Measurements from ENCODE around the gene RAMP2. TPM values are rescaled to one million over a fixed set of nuclear protein-coding genes. Genes with fewer than 3 reads are reported as not detected.

The RAMP2 gene
- total RNA-seq, 4 donors from 2014 or later = 6.1 to 88.0 (median 23.4) TPM

DNA sequence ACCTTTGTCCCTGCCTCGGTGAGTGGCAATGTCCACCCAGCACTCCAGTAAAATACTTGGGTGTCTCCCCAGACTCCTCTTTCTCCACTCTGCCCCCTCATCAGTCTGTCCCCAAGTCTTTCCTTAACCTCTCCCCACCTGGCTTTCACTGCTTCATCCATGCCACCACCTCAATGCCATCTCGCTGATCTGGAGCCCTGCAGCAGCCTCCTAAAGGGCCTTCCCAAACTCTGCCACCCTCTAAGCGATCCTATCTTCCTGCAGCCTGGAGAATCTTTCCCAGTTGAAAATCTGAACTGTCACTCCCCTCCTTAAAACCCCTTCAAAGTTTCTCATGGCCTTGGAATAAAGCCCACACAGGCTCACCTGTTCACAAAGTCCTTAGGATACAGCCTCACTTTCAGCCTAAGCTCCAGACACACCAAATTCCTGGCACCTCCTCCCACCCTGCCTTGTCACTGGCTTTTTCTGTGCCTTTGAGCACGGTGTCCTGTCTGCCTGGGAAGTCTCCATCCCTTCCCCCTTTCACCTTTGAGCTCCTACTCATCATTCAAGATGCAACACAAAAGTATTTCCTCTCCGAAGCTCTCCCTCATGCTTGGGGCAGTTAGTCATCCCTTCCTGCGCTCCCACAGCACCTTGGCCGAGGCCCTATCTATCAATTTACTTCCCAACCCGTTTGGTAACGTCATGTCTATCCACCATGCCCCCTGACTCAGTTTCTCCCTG lies 22.2 kb downstream of the RAMP2 start:
- H3K27ac ChIP-seq = peak overlapping the region in 1 of 4 donors; percentile 87
- peaks cover 62% of the 10 kb centered on the region for H3K27me3 ChIP-seq
- intact Hi-C loops (cut with DNase I; ENCODE audit: low total_unique reads) (no loop called here), in situ Hi-C loops (cut with MboI; ENCODE audit: low pct_ligation_motif_present in 1 of 4, low pct_unique_long_range_greater_than_20kb in 1 of 4, low sequenced_read_pairs in 3 of 4) (no loop called here)
- peak overlapping the region in 1 of 4 donors; percentile 69 for H3K4me3 ChIP-seq
- TF ChIP-seq, protein P1, sequence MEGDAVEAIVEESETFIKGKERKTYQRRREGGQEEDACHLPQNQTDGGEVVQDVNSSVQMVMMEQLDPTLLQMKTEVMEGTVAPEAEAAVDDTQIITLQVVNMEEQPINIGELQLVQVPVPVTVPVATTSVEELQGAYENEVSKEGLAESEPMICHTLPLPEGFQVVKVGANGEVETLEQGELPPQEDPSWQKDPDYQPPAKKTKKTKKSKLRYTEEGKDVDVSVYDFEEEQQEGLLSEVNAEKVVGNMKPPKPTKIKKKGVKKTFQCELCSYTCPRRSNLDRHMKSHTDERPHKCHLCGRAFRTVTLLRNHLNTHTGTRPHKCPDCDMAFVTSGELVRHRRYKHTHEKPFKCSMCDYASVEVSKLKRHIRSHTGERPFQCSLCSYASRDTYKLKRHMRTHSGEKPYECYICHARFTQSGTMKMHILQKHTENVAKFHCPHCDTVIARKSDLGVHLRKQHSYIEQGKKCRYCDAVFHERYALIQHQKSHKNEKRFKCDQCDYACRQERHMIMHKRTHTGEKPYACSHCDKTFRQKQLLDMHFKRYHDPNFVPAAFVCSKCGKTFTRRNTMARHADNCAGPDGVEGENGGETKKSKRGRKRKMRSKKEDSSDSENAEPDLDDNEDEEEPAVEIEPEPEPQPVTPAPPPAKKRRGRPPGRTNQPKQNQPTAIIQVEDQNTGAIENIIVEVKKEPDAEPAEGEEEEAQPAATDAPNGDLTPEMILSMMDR (IDR thresholded peaks at IDR 0.05) = no peak
- TF ChIP-seq POLR2A (IDR thresholded peaks at IDR 0.05) (no peak), POLR2AphosphoS5 (IDR thresholded peaks at IDR 0.05) (no peak), EP300 (IDR thresholded peaks at IDR 0.05; ENCODE audit: low read depth) (no peak)
- DNase-seq = no peak
- peaks cover 0 to 8% (median under 1%) of the 10 kb centered on the region in 4 donors for H3K36me3 ChIP-seq
- H3K9me3 ChIP-seq = no peaks in the 10 kb centered on the region
- peaks cover 0 to 41% (median 30%) of the 10 kb centered on the region in 4 donors for H3K4me1 ChIP-seq
- WGBS, 2 donors (ENCODE audit: low coverage in 1 of 2) = 33 to 49% methylated on average over 4 to 9 of the region's 9 CpGs

DNA sequence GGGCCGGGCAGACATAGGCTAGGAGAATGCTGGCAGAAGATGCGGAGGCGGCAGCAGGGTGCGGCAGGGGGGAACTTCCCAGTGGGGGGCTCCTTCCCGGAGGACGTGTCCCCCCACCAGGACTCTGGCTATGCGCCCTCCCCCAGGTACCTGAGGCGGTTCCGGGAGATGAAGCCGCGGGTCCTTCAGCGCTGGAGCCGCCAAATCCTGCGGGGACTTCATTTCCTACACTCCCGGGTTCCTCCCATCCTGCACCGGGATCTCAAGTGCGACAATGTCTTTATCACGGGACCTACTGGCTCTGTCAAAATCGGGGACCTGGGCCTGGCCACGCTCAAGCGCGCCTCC lies 22.7 kb downstream of the RAMP2 start:
- peaks cover 0 to 3% (median 0%) of the 10 kb centered on the region in 4 donors for H3K36me3 ChIP-seq
- in situ Hi-C loops (cut with MboI; ENCODE audit: low pct_ligation_motif_present in 1 of 4, low pct_unique_long_range_greater_than_20kb in 1 of 4, low sequenced_read_pairs in 3 of 4) (no loop called here), intact Hi-C loops (cut with DNase I; ENCODE audit: low total_unique reads) (no loop called here)
- DNase-seq = no peak
- H3K4me3 ChIP-seq = no peak overlapping the region
- H3K9me3 ChIP-seq = no peaks in the 10 kb centered on the region
- H3K27me3 ChIP-seq = peaks cover 62% of the 10 kb centered on the region
- WGBS, 2 donors (ENCODE audit: low coverage in 1 of 2) = 50% methylated on average over 22 of the region's 22 CpGs; no CpG with 5 or more reads in 1 of the 2 donors
- no peak overlapping the region for H3K27ac ChIP-seq
- TF ChIP-seq EP300 (IDR thresholded peaks at IDR 0.05; ENCODE audit: low read depth) (no peak), POLR2AphosphoS5 (IDR thresholded peaks at IDR 0.05) (no peak), POLR2A (IDR thresholded peaks at IDR 0.05) (no peak)
- TF ChIP-seq, protein P1 (IDR thresholded peaks at IDR 0.05) = no peak
- peaks cover 0 to 39% (median 29%) of the 10 kb centered on the region in 4 donors for H3K4me1 ChIP-seq

DNA sequence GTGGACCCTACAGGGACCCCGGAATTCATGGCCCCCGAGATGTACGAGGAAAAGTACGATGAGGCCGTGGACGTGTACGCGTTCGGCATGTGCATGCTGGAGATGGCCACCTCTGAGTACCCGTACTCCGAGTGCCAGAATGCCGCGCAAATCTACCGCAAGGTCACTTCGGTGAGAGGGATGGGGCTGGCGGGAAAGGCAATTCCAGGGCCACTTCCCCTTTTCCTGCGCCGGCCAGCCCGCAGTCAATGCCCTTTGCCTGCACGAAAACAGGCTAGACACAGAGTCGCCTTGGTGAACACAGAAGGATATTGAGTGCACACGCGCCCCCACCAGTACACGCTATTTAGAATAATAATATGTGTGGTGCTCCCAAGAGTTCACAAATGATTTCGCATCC lies 23.4 kb downstream of the RAMP2 start:
- 70% methylated on average over 25 of the region's 25 CpGs; no CpG with 5 or more reads in 1 of the 2 donors for WGBS, 2 donors (ENCODE audit: low coverage in 1 of 2)
- intact Hi-C loops (cut with DNase I; ENCODE audit: low total_unique reads) (no loop called here), in situ Hi-C loops (cut with MboI; ENCODE audit: low pct_ligation_motif_present in 1 of 4, low pct_unique_long_range_greater_than_20kb in 1 of 4, low sequenced_read_pairs in 3 of 4) (no loop called here)
- no peak for DNase-seq
- Histone ChIP-seq H3K4me1 (peaks cover 0 to 34% (median 23%) of the 10 kb centered on the region in 4 donors), H3K27ac (no peak overlapping the region), H3K36me3 (no peaks in the 10 kb centered on the region), H3K4me3 (no peak overlapping the region), H3K27me3 (peaks cover 62% of the 10 kb centered on the region), H3K9me3 (no peaks in the 10 kb centered on the region)
- TF ChIP-seq EP300 (IDR thresholded peaks at IDR 0.05; ENCODE audit: low read depth) (no peak), POLR2AphosphoS5 (IDR thresholded peaks at IDR 0.05) (no peak), POLR2A (IDR thresholded peaks at IDR 0.05) (no peak)
- TF ChIP-seq, protein P1 (IDR thresholded peaks at IDR 0.05) = no peak

DNA sequence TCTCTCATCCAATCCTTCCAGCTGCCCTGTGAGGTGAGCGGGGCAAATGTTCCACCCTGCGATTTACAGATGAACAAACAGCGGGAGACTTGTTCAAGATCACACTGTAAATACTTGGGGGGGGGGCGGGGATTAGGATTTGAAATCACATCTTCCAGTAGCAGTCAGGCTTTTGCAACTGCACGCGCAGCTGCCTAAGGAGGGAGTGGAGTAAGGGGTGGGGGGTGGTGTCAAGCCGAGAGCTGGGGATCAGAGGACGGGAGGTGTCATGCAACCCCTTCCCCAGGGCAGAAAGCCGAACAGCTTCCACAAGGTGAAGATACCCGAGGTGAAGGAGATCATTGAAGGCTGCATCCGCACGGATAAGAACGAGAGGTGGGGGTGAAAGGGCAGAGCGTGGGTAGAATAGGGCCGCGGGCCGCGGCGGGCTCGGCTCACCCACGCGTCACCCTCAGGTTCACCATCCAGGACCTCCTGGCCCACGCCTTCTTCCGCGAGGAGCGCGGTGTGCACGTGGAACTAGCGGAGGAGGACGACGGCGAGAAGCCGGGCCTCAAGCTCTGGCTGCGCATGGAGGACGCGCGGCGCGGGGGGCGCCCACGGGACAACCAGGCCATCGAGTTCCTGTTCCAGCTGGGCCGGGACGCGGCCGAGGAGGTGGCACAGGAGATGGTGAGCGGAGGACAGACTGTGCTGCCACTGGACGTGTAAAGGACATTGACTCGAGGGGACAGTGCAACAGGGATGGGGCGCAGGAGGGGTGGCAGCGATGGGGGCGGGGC lies 24.0 kb downstream of the RAMP2 start:
- no peak overlapping the region for H3K4me3 ChIP-seq
- H3K36me3 ChIP-seq = no peaks in the 10 kb centered on the region
- TF ChIP-seq EP300 (IDR thresholded peaks at IDR 0.05; ENCODE audit: low read depth) (no peak), POLR2AphosphoS5 (IDR thresholded peaks at IDR 0.05) (no peak), POLR2A (IDR thresholded peaks at IDR 0.05) (no peak)
- TF ChIP-seq, protein P1 (IDR thresholded peaks at IDR 0.05) = no peak
- no peak overlapping the region for H3K27ac ChIP-seq
- peaks cover 62% of the 10 kb centered on the region for H3K27me3 ChIP-seq
- H3K4me1 ChIP-seq = peaks cover 0 to 28% (median 18%) of the 10 kb centered on the region in 4 donors
- no peaks in the 10 kb centered on the region for H3K9me3 ChIP-seq
- DNase-seq = no peak
- in situ Hi-C loops (cut with MboI; ENCODE audit: low pct_ligation_motif_present in 1 of 4, low pct_unique_long_range_greater_than_20kb in 1 of 4, low sequenced_read_pairs in 3 of 4) = no loop called here
- intact Hi-C loops (cut with DNase I; ENCODE audit: low total_unique reads) = no loop called here
- 40 to 67% methylated on average over 2 to 52 of the region's 52 CpGs for WGBS, 2 donors (ENCODE audit: low coverage in 1 of 2)
